ENCODE results near the gene GMEB2. TPM values are rescaled to one million over a fixed set of nuclear protein-coding genes. Genes with fewer than 3 reads are reported as not detected.

GMEB2 gene
- total RNA-seq, 1 experiment from 2014 or later = 21.5 TPM

DNA sequence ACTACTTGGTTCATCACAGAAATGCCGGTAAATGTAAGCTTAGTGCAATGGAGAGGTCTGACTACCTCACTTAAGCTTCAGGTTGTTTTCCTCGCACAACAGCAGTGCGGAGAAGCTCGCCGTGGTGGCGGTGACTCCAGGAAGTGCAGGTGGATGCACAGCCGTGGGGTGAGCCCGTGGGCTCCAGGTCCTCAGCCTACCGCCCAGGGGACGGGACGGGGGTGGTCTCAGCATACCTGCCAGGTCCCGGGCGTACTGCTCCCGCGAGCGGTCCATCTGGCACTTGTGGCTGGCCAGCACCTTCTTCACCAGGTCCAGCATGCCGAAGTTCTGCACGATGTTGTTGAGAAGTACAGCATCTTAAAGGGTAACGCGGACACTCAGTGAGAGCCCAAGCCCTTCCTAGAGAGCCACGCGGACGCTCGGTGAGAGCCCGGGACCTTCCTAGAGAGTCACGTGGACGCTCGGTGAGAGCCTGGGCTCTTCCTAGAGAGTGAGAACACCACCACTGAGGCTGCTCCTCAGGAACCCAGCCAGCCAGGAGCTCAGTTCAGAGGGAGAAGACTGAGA is 35.0 kb downstream of the GMEB2 start:
- BruUV-seq (replicated peaks) = no TSS peak

DNA sequence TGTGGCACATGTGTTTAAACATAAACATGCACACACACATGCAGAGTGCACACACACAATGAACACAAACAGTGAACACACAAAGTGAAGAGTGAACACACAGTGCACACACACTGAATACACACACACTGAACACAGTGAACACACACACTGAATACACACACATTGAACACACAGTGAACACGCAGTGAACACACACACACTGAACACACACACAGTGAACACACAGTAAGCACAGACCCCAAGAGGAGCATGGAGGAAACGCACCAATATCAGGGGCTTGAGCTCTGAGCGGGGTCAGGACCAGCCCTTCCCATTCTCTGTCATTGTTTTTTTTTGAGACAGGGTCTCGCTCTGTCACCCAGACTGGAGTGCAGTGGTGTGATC is 35.8 kb downstream of the GMEB2 start:
- intact Hi-C loops (cut with micrococcal nuclease; ENCODE audit: unreplicated experiment) = no loop called here
- ChIA-PET CTCF (interaction anchor here (0.6 to 1.1 kb wide), 2 partner anchors 150 to 211 kb away, joined by 3 read pairs; no protein-coding TSS in a partner anchor), POLR2A (interaction anchor here (0.6 to 0.7 kb wide), 2 partner anchors 29 to 170 kb away, joined by 3 to 5 read pairs; no protein-coding TSS in a partner anchor)
- H3K4me1 Mint-ChIP-seq (ENCODE audit: low read depth, unreplicated experiment) = no peaks in the 10 kb centered on the region
- DNase-seq = no peak
- H3K27me3 Mint-ChIP-seq (ENCODE audit: insufficient read depth, unreplicated experiment) = no peaks in the 10 kb centered on the region
- H3K36me3 Mint-ChIP-seq (ENCODE audit: insufficient read depth, unreplicated experiment) = peaks cover 13% of the 10 kb centered on the region
- H3K9me3 Mint-ChIP-seq (ENCODE audit: unreplicated experiment) = no peaks in the 10 kb centered on the region
- H3K4me3 Mint-ChIP-seq (ENCODE audit: unreplicated experiment) = no peak overlapping the region
- Histone ChIP-seq H3K9me3 (no peaks in the 10 kb centered on the region), H3K4me3 (ENCODE audit: low read depth, low read length) (no peak overlapping the region), H3K27me3 (replicated peaks; ENCODE audit: control insufficient read depth, insufficient read depth, low read length) (no peaks in the 10 kb centered on the region), H3K4me1 (no peaks in the 10 kb centered on the region), H3K36me3 (ENCODE audit: control insufficient read depth, insufficient read depth, low read length) (peaks cover 1% of the 10 kb centered on the region; the same call in 1 of the 2 replicates)
- BruUV-seq (replicated peaks) = no TSS peak
- TF ChIP-seq, protein P1, sequence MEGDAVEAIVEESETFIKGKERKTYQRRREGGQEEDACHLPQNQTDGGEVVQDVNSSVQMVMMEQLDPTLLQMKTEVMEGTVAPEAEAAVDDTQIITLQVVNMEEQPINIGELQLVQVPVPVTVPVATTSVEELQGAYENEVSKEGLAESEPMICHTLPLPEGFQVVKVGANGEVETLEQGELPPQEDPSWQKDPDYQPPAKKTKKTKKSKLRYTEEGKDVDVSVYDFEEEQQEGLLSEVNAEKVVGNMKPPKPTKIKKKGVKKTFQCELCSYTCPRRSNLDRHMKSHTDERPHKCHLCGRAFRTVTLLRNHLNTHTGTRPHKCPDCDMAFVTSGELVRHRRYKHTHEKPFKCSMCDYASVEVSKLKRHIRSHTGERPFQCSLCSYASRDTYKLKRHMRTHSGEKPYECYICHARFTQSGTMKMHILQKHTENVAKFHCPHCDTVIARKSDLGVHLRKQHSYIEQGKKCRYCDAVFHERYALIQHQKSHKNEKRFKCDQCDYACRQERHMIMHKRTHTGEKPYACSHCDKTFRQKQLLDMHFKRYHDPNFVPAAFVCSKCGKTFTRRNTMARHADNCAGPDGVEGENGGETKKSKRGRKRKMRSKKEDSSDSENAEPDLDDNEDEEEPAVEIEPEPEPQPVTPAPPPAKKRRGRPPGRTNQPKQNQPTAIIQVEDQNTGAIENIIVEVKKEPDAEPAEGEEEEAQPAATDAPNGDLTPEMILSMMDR (IDR thresholded peaks at IDR 0.05; ENCODE audit: insufficient read depth in 1 of 2, low read depth in 1 of 2, low read length in 1 of 2, severe bottlenecking in 1 of 2, unreplicated experiment in 1 of 2) = no peak
- H3K27ac Mint-ChIP-seq (ENCODE audit: unreplicated experiment) = no peak overlapping the region

More for the DNA sequence above, 35.0 kb downstream of the GMEB2 start:
- TF ChIP-seq, protein P1 (IDR thresholded peaks at IDR 0.05; ENCODE audit: insufficient read depth in 1 of 2, low read depth in 1 of 2, low read length in 1 of 2, severe bottlenecking in 1 of 2, unreplicated experiment in 1 of 2) = no peak
- peaks cover 13% of the 10 kb centered on the region for H3K36me3 Mint-ChIP-seq (ENCODE audit: insufficient read depth, unreplicated experiment)
- no peak overlapping the region for H3K27ac Mint-ChIP-seq (ENCODE audit: unreplicated experiment)
- ChIA-PET POLR2A (interaction anchor here (0.6 to 1.0 kb wide), 3 partner anchors 18 to 169 kb away, joined by 3 to 8 read pairs (median 5); partner anchors contain the start of gene HELZ2), CTCF (interaction anchor here (0.6 to 1.1 kb wide), 2 partner anchors 149 to 211 kb away, joined by 3 read pairs; no protein-coding TSS in a partner anchor)
- H3K9me3 Mint-ChIP-seq (ENCODE audit: unreplicated experiment) = no peaks in the 10 kb centered on the region
- Histone ChIP-seq H3K27me3 (replicated peaks; ENCODE audit: control insufficient read depth, insufficient read depth, low read length) (no peaks in the 10 kb centered on the region), H3K4me3 (ENCODE audit: low read depth, low read length) (no peak overlapping the region), H3K36me3 (ENCODE audit: control insufficient read depth, insufficient read depth, low read length) (peaks cover 1% of the 10 kb centered on the region; the same call in 1 of the 2 replicates), H3K4me1 (no peaks in the 10 kb centered on the region), H3K9me3 (no peaks in the 10 kb centered on the region)
- DNase-seq = no peak
- H3K27me3 Mint-ChIP-seq (ENCODE audit: insufficient read depth, unreplicated experiment) = no peaks in the 10 kb centered on the region
- H3K4me3 Mint-ChIP-seq (ENCODE audit: unreplicated experiment) = no peak overlapping the region
- no peaks in the 10 kb centered on the region for H3K4me1 Mint-ChIP-seq (ENCODE audit: low read depth, unreplicated experiment)
- intact Hi-C loops (cut with micrococcal nuclease; ENCODE audit: unreplicated experiment) = no loop called here

DNA sequence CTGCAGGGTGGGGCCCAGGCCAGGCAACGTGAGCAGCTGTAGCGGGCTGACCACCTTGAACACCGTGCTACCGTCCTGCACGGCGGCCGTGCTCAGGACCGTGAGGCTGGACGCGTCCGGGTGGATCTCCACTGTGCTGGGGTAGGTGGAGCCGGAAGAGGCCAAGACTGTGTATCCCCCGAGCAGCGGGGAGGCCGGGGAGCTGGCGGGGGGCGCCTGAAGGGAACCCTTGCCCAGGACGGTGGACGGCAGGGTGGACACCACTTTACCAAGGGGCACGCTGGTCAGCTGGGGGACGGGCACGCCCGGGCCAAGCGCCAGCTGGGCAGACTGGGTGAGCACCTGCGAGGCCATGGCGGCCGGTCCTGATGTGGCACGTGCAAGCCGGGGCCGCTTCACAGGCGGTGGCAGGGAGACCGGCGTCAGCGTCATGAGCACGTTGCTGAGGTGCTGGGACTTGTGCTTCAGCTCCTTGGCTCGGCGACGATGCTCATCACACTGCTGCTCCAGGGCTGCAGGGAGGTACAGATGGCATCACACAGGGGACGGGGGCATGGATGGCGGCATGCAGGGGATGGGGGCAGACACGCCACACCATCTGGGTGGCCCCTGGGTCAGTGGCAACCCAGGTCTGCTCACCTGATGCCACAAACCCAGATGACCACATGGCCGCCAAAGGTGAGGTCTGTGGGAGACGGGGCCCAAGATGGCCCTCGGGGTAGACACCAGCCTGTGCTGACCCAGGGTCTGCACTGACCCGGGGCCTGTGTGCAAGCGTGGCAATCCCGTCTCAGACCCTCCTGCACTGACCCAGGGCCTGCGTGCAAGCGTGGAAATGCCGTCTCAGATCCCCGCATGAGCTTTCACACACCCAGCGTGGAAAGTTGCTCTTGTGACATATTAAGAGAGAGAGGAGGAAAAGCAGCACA is 36.4 kb downstream of the GMEB2 start:
- Histone ChIP-seq H3K4me3 (ENCODE audit: low read depth, low read length) (no peak overlapping the region), H3K36me3 (ENCODE audit: control insufficient read depth, insufficient read depth, low read length) (peaks cover 1% of the 10 kb centered on the region; the same call in 1 of the 2 replicates), H3K27me3 (replicated peaks; ENCODE audit: control insufficient read depth, insufficient read depth, low read length) (no peaks in the 10 kb centered on the region), H3K4me1 (no peaks in the 10 kb centered on the region), H3K9me3 (no peaks in the 10 kb centered on the region)
- no peaks in the 10 kb centered on the region for H3K4me1 Mint-ChIP-seq (ENCODE audit: low read depth, unreplicated experiment)
- no peak overlapping the region for H3K27ac Mint-ChIP-seq (ENCODE audit: unreplicated experiment)
- ChIA-PET CTCF (no interaction called here), POLR2A (no interaction called here)
- BruUV-seq (replicated peaks) = no TSS peak
- H3K27me3 Mint-ChIP-seq (ENCODE audit: insufficient read depth, unreplicated experiment) = no peaks in the 10 kb centered on the region
- no peaks in the 10 kb centered on the region for H3K9me3 Mint-ChIP-seq (ENCODE audit: unreplicated experiment)
- H3K36me3 Mint-ChIP-seq (ENCODE audit: insufficient read depth, unreplicated experiment) = peaks cover 13% of the 10 kb centered on the region
- intact Hi-C loops (cut with micrococcal nuclease; ENCODE audit: unreplicated experiment) = no loop called here
- TF ChIP-seq, protein P1 (IDR thresholded peaks at IDR 0.05; ENCODE audit: insufficient read depth in 1 of 2, low read depth in 1 of 2, low read length in 1 of 2, severe bottlenecking in 1 of 2, unreplicated experiment in 1 of 2) = no peak
- no peak overlapping the region for H3K4me3 Mint-ChIP-seq (ENCODE audit: unreplicated experiment)
- DNase-seq = peak in 1 of 2 experiments; percentile 46

Measured in Caco-2 (cell line).